SU-DHL-6 (cell line): Measurements from ENCODE around the gene MAP2.

ENCODE experiments used
- EZH2phosphoT487 ChIP-seq: fragments of 200-600 bp; sonication (generic), shearing (Covaris generic); conservative IDR thresholded peaks from 2 replicates; pipeline ENCODE4 v1.6.1; 2018; ENCODE audit warnings: mild to moderate bottlenecking, antibody characterized with exemption, low read length, moderate library complexity, mixed read lengths
- TF ChIP-seq, protein P1 (sequence below): fragments of 200-600 bp; sonication (generic); IDR thresholded peaks from one replicate; pipeline ENCODE4 v1.5.1; 2017; ENCODE audit warnings: antibody characterized with exemption, mild to moderate bottlenecking, low read length, moderate library complexity; ENCODE audit not compliant: insufficient read depth, poor library complexity, severe bottlenecking

DNA sequence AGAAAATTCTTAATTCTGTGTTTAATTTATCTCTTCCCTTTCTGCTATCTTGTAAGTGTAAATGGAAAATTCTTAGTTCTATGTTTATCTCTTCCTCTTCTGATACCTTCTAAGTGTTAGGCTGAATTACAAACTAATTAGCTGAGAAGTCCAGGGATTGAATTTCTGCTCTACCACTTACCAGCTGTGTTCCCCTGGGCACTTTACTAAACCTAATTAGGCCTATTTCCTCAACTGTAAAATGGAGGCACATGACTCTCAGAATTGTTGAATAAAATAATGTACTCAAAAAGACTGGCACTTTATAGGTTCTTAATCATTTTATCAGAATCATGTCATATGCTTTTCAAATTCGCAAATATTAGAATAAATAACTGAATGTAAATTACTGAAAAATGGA is 146.3 kb downstream of the MAP2 start:
- TF ChIP-seq, protein P1, sequence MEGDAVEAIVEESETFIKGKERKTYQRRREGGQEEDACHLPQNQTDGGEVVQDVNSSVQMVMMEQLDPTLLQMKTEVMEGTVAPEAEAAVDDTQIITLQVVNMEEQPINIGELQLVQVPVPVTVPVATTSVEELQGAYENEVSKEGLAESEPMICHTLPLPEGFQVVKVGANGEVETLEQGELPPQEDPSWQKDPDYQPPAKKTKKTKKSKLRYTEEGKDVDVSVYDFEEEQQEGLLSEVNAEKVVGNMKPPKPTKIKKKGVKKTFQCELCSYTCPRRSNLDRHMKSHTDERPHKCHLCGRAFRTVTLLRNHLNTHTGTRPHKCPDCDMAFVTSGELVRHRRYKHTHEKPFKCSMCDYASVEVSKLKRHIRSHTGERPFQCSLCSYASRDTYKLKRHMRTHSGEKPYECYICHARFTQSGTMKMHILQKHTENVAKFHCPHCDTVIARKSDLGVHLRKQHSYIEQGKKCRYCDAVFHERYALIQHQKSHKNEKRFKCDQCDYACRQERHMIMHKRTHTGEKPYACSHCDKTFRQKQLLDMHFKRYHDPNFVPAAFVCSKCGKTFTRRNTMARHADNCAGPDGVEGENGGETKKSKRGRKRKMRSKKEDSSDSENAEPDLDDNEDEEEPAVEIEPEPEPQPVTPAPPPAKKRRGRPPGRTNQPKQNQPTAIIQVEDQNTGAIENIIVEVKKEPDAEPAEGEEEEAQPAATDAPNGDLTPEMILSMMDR, result no peak
- TF ChIP-seq EZH2phosphoT487, result no peak
